AG04450 (cell line): ENCODE results near the gene ITIH5. TPM values are rescaled to one million over a fixed set of nuclear protein-coding genes. Genes with fewer than 3 reads are reported as not detected.

Experiments
- CTCF ChIA-PET: fragments of 300-600, 350-600 bp; formaldehyde crosslinking; extraction: SDS; loops from one replicate; lab custom pipeline; 2022; ENCODE audit warnings: antibody characterized with exemption, inconsistent platforms; lab: Charles Lee
- POLR2A ChIA-PET: fragments of 350-600 bp; formaldehyde crosslinking; extraction: SDS; loops from one replicate; lab custom pipeline; 2021; ENCODE audit warnings: antibody characterized with exemption, inconsistent platforms; lab: Yijun Ruan, JAX
- DNase-seq: peaks from one replicate; pipeline ENCODE4 v3.0.0-alpha.2; 2011; ENCODE audit warnings: low read depth, low spot score
- H3K27ac ChIP-seq: one replicate; pipeline ENCODE4 v1.5.1; 2012; ENCODE audit warnings: low read depth, low read length, control low read depth
- H3K27me3 ChIP-seq: one replicate; pipeline ENCODE4 v1.6.0; 2012; ENCODE audit warnings: low read length; ENCODE audit not compliant: control insufficient read depth, insufficient read depth
- H3K4me3 ChIP-seq: 2 replicates; pipeline ENCODE4 v1.5.1; 2011; ENCODE audit warnings: mild to moderate bottlenecking, low read depth, low read length, control low read depth
- H3K9me3 ChIP-seq: 2 replicates; pipeline ENCODE4 v1.5.1; 2012; ENCODE audit warnings: low read length; ENCODE audit not compliant: control insufficient read depth, insufficient read depth
- polyA plus RNA-seq: library from polyadenylated mRNA; depleted of rRNA; stranded (reverse); fragments of >200 nt; gene quantifications from 2 replicates; pipeline ENCODE4 v1.2.3, GENCODE V29; 2011
- TF ChIP-seq, protein P1 (sequence below): IDR thresholded peaks from 2 replicates; pipeline ENCODE4 v1.5.1; 2011; ENCODE audit warnings: low read depth, low read length, control low read depth, inconsistent platforms

The ITIH5 gene
- polyA plus RNA-seq, 1 experiment, result 0.11 TPM

- Histone ChIP-seq H3K4me3 (no peak overlapping the region), H3K9me3 (no peaks in the 10 kb centered on the region; the same call in 1 of the 2 replicates), H3K27ac (no peak overlapping the region), H3K27me3 (no peaks in the 10 kb centered on the region)
- TF ChIP-seq, protein P1, sequence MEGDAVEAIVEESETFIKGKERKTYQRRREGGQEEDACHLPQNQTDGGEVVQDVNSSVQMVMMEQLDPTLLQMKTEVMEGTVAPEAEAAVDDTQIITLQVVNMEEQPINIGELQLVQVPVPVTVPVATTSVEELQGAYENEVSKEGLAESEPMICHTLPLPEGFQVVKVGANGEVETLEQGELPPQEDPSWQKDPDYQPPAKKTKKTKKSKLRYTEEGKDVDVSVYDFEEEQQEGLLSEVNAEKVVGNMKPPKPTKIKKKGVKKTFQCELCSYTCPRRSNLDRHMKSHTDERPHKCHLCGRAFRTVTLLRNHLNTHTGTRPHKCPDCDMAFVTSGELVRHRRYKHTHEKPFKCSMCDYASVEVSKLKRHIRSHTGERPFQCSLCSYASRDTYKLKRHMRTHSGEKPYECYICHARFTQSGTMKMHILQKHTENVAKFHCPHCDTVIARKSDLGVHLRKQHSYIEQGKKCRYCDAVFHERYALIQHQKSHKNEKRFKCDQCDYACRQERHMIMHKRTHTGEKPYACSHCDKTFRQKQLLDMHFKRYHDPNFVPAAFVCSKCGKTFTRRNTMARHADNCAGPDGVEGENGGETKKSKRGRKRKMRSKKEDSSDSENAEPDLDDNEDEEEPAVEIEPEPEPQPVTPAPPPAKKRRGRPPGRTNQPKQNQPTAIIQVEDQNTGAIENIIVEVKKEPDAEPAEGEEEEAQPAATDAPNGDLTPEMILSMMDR, result no peak
- ChIA-PET CTCF (interaction anchor here (0.7 kb wide), 2 partner anchors 33 to 84 kb away, joined by 4 to 7 read pairs; no protein-coding TSS in a partner anchor), POLR2A (no interaction called here)
- no peak for DNase-seq
These were observed 57.2 kb downstream of the ITIH5 start for GRCh38 chr10:7609556-7609955.

DNA sequence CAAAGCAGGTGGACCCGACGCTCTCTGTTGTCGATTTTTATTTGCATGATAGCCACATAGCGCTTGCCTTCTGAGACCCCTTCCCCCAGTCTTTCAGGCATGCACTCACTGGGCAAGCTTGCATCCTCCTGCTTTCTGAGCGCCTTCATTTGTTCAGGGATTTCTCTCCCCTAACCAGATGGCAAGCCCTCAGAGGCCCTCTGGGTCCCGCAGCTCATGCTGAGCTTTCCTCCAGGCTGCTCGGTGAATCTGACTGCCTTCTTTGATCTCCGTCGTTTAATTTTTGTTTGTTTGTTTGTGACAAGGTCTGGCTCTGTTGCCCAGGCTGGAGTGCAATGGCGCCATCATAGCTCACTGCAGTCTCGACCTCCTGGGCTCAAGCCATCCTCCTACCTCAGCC, 58.8 kb downstream of the ITIH5 start:
- Histone ChIP-seq H3K4me3 (no peak overlapping the region), H3K9me3 (peaks cover 6% of the 10 kb centered on the region), H3K27me3 (no peaks in the 10 kb centered on the region), H3K27ac (no peak overlapping the region)
- CTCF ChIA-PET, result no interaction called here
- no peak for DNase-seq
- POLR2A ChIA-PET, result no interaction called here
- TF ChIP-seq, protein P1, result no peak

DNA sequence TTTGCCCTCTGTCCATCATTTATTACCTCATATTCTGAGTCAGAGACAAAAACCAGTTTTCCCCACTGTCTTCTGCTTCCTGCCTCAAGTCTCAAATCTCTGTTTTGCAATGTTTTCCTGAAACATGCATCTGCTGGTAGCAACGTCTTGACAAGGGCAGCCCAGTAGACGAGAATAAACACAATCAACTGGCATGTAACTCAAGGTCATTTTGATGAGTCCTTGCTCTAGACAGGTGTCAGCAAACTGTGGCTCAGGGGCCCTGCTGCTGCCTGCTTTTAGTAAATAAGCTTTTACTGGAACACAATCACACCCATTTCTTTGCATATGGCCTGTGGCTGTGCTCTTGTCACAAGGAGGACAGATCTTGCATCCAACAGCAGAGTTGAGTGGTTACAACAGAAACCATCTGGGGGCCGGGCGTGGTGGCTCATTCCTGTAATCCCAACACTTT, 59.8 kb downstream of the ITIH5 start:
- Histone ChIP-seq H3K27me3 (no peaks in the 10 kb centered on the region), H3K9me3 (peaks cover 6% of the 10 kb centered on the region), H3K27ac (peak overlapping the region; percentile 21), H3K4me3 (no peak overlapping the region)
- no peak for DNase-seq
- TF ChIP-seq, protein P1, result no peak
- POLR2A ChIA-PET, result no interaction called here
- CTCF ChIA-PET, result interaction anchor here (0.9 kb wide), 1 partner anchor 80 kb away, joined by 3 read pairs; no protein-coding TSS in a partner anchor

GRCh38 chr10:7605565-7606295, 61.0 kb downstream of the ITIH5 start:
- CTCF ChIA-PET, result interaction anchor here (0.9 kb wide), 1 partner anchor 81 kb away, joined by 3 read pairs; no protein-coding TSS in a partner anchor
- H3K9me3 ChIP-seq, result peaks cover 10% of the 10 kb centered on the region
- no peak overlapping the region for H3K4me3 ChIP-seq
- POLR2A ChIA-PET, result no interaction called here
- peak; percentile 21 for DNase-seq
- TF ChIP-seq, protein P1, result 0 out of 2 replicates have a peak, but pooled peaks have one; percentile 29
- H3K27me3 ChIP-seq, result no peaks in the 10 kb centered on the region
- H3K27ac ChIP-seq, result peak overlapping the region; percentile 39

DNA sequence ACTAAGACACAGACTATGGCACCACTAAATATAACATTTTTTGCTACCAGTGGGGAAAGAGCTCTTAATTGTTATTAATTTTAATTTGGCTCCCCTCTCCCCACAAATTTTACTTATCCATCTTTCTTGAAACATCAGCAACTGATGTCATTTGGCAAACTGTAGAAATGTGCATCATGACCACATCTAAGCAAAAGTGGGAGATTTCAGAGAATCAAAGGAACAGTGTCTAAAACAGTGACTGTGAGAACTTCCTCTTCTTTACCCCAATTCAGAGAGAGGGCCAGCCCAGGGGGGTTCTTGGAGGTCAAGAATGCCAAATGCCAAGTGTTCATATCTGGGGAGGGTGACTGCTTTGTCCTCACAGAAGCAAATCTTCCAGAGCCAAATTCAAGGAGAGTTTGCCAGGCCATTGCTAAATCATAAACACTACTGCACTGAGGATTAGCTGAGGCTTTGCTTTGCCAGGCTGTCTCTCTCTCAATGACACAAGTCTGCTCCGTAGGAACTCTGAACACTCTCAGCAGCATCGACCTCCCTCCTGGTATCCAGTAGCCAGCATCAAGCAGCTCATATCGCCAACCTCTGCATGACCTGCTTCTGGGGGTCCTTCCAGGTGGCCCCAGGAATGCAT, 65.6 kb downstream of the ITIH5 start:
- Histone ChIP-seq H3K27me3 (no peaks in the 10 kb centered on the region), H3K9me3 (peaks cover 10% of the 10 kb centered on the region), H3K27ac (no peak overlapping the region), H3K4me3 (no peak overlapping the region)
- CTCF ChIA-PET, result no interaction called here
- POLR2A ChIA-PET, result no interaction called here
- TF ChIP-seq, protein P1, result no peak
- DNase-seq, result no peak
